Measurements from ENCODE around the gene MRGPRX3. TPM values are rescaled to one million over a fixed set of nuclear protein-coding genes. Genes with fewer than 3 reads are reported as not detected.
"Not testable (repeated sequence)": the region's sequence is repeated elsewhere in the genome, so short reads cannot be mapped to it uniquely, and the experiment has no call there.

The MRGPRX3 gene
- polyA plus RNA-seq (2014; cell fraction: cytosol; rRNA removed) = not detected in 2 replicates
- not detected in 2 replicates for polyA plus RNA-seq (2014; cell fraction: nucleus; rRNA removed)

DNA sequence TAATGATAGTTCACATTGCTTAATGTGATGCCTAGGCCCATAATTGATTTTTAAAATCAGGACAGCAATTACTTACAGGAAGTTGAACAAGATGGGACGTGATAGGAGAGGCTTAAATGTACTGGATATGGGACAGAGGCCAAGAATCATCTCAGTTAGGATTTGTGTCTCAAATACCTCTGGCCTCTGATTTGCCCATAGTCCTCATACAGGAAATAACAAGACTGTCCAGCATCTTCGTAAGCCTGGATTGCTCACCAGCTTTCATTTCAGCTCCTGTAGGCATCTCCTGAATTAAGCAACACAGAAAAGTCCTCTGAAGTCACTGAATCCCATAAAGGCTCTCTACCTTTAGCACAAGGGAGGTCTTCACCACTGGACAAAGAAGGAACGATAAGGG is at the start of gene MRGPRX3:
Gene MRGPRX3 (plus strand): TSS at position 231 of the 400 bp plus-strand sequence. CDS start 4,632 bp downstream, outside the sequence.
- DNase-seq (ENCODE audit: low spot score) = no peak

GRCh38 chr11:18088366-18088765 is 44.0 kb upstream of the MRGPRX3 start:
- no peak for DNase-seq (ENCODE audit: low spot score)

DNA sequence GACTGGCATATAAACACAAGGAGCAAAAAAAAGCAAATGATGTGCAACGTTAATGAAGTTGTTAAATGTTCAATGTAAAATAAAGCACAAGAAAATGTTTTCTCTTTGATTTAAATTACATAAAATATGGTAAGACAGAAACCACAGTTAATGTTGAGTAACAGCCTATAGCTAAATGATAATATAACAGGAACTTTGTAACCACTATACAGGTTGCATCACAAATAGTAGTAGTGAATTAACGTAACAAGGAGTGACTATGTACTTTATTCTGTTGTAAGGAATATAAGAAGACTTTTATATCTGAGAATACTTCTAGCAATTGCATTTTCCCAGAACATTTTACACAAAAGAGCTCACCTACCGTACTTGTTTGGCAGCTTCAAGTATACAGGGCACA is 43.4 kb upstream of the MRGPRX3 start:
- no peak for DNase-seq (ENCODE audit: low spot score)

DNA sequence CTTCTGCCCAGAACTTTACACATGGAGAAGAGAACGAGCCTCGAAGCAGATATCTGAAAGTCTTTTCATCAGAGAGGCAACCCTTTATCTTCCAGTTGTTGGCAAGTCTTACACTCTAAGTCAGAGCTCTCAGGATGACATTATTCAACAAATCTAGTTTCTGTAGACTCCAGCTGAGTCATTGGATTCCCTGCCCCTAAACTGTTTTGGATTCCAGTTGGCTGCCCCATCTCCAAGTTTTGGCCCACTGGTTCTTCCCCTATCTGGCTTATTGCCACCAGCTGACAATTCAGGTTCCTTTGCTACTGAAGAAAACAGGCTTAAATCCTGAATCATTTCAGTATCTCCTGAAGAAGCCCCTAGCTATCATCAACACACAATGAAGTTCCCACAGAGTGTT is 40.6 kb upstream of the MRGPRX3 start:
- no peak for DNase-seq (ENCODE audit: low spot score)

- DNase-seq (ENCODE audit: low spot score) = no peak
Measured at GRCh38 chr11:18093959-18094358, 38.4 kb upstream of the MRGPRX3 start.

GRCh38 chr11:18100926-18101656 is 31.3 kb upstream of the MRGPRX3 start:
- DNase-seq (ENCODE audit: low spot score) = no peak

GRCh38 chr11:18105086-18105801 is 27.1 kb upstream of the MRGPRX3 start:
- DNase-seq (ENCODE audit: low spot score) = no peak

DNA sequence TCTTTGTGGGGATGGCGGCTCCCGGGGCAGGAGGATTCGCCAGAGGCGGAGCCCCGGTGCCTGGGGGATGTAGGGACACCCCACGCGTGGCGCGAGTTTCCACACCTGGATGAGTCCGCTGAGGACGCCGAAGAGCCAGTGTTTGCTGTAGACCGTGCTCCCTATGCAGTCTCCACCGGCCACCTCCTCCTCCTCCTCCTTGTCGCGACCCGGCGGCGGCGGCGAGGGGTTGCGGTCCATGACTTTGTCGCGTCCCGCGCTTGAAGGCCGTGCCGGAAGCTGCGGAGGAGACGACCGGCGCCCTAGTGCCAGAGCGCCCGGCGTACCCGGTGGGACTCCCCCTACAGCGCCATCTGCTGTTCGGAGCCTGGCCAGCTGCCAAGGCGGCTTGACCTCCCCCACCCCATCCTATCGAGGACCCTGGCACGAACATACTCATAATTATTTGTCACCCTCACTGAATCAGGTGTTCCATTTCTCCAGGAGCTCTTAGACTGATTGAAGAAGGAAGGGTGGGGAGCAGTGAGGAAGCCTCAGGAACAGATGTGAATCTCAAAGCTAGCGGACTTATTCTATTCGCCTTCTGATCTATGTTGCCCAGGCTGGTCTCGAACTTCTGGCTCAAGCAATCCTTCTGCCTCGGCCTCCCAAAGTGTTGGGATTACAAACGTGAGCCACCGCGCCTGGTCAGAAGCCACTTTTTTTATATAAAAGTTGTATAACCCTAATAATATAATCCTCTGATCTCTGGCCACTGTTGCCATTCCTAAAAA is 26.4 kb upstream of the MRGPRX3 start, which contains the start of gene SAAL1:
Gene SAAL1 (minus strand): TSS at position 281 of the 773 bp plus-strand sequence. CDS start 41 bp downstream, at position 240.
- DNase-seq (ENCODE audit: low spot score) = peak; percentile 87

DNA sequence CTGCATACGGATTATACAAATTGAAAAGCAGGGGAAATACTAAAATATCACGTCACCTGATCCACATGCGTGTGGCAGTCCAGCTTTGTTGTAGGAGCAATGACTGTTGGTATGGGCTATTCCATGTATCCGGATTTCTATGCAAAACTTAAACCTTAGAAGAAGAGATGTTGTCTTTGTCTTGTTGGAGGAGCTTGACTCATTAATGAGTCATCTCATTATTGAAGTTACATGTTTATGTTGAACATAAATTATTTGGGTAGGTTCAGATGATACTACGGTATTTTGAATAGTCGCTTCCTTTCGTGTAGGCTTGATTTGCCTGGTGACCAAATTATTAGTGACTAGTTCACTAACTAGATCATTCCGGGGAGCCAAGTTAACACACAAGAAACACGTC is 25.7 kb upstream of the MRGPRX3 start:
- DNase-seq (ENCODE audit: low spot score) = no peak

DNA sequence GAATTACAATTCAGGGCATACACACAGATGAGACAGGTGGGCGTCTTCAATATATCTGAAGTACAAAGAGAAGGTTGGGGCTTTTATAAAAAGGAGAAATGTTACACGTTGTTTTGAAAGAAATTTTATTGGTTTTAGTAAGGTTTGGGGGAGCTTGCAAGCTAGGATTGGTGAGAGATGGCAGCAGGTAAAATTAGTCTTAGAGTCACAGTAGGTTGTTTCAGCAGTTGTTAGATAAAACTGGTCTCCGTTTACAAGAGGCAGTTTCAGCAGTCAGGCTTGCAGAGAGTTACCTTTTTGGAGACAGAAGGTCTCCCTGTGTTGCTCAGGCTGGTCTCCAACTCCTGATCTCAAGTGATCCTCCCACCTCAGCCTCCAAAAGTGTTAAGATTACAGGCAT is 24.1 kb upstream of the MRGPRX3 start:
- DNase-seq (ENCODE audit: low spot score) = no peak

DNA sequence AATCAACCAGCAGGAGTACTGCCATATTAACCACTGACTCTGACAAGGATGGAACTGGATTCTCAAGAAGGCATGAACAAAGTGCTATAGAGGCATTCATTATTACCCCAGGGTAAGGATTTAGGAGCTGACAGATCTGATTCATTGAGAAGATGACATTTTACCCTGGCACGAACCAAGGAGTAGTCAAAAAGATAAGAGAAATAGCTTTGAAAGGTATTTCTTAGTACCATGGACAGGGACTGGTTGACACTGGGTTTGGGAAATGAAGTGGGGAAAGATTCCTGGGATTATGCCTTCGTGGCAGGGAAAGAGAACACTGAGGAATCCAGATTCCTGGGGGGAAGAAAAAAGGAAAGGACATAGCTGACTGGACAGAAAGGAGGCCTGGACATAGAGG is 21.4 kb upstream of the MRGPRX3 start:
- no peak for DNase-seq (ENCODE audit: low spot score)

DNA sequence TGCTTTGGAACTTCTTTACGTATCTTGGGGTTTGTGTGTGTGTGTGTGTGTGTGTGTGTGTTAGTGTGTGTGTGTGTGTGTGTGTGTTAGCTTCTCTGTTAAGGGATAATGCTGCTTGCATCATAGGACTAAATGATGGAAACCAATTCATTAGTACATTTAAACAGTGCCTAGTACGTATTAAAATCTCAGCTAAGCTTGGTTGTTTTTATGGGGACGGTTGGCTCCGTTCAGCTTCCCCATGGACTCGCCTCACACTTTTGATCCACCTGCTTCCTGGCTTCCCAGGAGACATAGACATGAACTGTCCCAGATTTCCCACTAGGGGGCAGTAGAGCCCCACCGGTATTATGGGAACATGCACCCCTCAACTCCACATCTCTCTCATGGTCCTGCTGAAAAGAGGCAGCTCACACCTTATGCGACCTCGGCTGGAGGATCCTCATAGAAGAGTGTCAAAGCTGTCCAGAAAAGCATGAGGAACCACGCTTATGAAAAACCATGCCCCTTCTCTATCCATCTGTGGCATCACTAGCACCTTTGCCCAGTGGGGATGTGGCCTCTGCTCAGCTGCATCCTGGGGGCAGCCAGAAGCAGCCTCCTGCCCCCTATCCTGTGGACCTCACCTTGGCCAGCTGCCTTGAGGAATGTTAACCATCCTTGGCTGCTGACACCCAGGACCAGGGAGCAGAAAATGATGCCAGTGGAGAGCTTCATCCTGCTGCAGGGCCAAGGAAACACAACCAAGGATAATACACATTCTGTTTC is 16.8 kb upstream of the MRGPRX3 start:
- DNase-seq (ENCODE audit: low spot score) = peak; percentile 74

GRCh38 chr11:18121331-18121828 is 11.0 kb upstream of the MRGPRX3 start:
- DNase-seq (ENCODE audit: low spot score) = not testable (repeated sequence)

GRCh38 chr11:18131115-18131514 is 1.3 kb upstream of the MRGPRX3 start:
- not testable (repeated sequence) for DNase-seq (ENCODE audit: low spot score)

DNA sequence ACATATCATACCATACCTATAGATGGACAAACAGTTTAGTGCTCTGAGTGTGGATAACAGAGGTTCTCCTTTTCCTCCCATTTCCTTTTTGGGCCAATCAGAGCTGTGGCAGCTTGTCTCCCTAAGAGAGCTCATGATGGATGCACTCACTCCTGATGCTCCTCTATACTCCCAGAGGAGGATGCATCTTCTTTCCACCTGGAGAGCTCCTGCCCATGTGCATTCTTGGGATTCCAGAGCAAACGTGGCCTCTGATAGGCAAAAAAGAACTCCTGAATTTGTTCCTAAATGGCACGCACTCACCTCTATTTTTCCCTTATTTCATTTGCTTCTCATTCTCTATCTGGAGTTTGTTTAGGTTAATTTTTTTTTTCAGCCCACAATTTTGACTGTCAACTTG is 2.9 kb downstream of the MRGPRX3 start:
- DNase-seq (ENCODE audit: low spot score) = no peak

DNA sequence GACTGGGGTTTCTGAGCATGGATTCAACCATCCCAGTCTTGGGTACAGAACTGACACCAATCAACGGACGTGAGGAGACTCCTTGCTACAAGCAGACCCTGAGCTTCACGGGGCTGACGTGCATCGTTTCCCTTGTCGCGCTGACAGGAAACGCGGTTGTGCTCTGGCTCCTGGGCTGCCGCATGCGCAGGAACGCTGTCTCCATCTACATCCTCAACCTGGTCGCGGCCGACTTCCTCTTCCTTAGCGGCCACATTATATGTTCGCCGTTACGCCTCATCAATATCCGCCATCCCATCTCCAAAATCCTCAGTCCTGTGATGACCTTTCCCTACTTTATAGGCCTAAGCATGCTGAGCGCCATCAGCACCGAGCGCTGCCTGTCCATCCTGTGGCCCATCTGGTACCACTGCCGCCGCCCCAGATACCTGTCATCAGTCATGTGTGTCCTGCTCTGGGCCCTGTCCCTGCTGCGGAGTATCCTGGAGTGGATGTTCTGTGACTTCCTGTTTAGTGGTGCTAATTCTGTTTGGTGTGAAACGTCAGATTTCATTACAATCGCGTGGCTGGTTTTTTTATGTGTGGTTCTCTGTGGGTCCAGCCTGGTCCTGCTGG is 4.9 kb downstream of the MRGPRX3 start:
- DNase-seq (ENCODE audit: low spot score) = no peak

DNA sequence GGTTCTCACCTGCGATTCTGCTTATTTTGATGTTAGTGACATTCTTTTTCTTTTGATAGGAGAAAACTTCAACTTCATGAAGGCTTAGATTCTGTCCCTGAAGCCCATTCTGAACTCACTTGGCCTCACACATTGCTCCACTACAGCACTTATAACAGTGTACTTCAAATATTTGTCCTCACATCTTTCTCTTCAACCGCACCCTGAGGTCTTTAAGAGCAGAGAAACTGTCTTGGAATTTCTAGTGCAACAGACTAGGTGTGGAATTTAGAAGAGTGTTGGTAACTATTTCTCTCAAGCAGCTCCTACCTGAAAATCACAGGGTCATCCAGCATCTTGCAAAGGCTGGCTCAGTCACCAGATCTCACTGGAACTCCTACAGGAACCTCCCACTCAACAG is 7.8 kb downstream of the MRGPRX3 start:
- no peak for DNase-seq (ENCODE audit: low spot score)

GRCh38 chr11:18144243-18144642 is 11.9 kb downstream of the MRGPRX3 start:
- no peak for DNase-seq (ENCODE audit: low spot score)

DNA sequence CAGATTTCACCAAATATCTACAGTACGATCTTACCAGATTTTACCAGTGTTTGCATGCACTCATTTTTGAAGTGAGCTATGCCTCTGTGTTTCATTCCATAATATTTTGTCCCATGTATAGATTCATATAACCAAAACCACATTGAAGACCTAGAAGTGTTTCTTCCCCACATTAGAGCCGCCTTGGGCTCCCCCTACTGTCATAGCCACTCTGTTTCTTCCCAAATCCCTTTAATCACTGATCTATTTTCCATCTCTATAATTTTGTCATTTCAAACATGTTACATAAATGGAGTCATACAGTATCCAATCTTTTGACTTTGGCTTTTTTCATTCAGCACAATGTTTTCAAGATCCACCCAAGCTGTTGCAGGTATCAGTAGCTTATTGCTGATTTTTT is 12.7 kb downstream of the MRGPRX3 start:
- no peak for DNase-seq (ENCODE audit: low spot score)

GRCh38 chr11:18145837-18146236 is 13.5 kb downstream of the MRGPRX3 start:
- no peak for DNase-seq (ENCODE audit: low spot score)

DNA sequence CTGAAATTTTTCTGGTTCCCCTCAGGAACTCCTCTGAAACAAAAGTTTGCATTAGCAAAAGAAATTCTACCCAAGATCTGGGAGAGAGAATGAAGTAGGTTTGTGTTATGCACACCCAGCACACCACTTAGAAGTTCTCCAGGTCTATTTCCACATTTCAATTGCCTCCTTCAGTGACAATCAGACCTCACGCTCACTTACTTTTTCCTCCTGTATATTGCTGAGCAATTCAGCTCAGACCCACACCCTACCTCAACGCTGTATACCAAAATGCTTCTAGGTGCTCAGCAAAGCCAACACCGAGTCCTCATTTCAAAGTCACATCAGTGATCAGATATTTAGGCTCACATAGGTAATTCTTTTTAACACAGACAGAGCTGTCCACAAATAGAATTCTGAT is 19.2 kb downstream of the MRGPRX3 start:
- DNase-seq (ENCODE audit: low spot score) = no peak
